HepG2 (cell line): ENCODE measurements around the gene IQCC. TPM values are rescaled to one million over a fixed set of nuclear protein-coding genes. Genes with fewer than 3 reads are reported as not detected.
A peak's percentile ranks its signal among the peaks of the same experiment; 100 is the strongest.

Source experiments
- AHR ChIP-seq: IDR thresholded peaks from 2 replicates; pipeline ENCODE4 v1.6.1; 2018; ENCODE audit warnings: missing genetic modification reagents, missing compliant biosample characterization
- BORCS8-MEF2B ChIP-seq: sonication (generic); formaldehyde crosslinking; IDR thresholded peaks from 2 replicates; pipeline ENCODE4 v1.8.0; 2022; ENCODE audit warnings: mild to moderate bottlenecking, missing genetic modification reagents
- HNF4G ChIP-seq, 2 experiments: sonication (generic) in 1 of 2; formaldehyde crosslinking in 1 of 2; IDR thresholded peaks; 2 replicates each; pipeline versions ENCODE4 v1.4.0 to v1.6.1; 2011 to 2020; ENCODE audit warnings: borderline replicate concordance in 2 of 2, low read depth in 2 of 2, mild to moderate bottlenecking in 2 of 2, low read length in 1 of 2, missing genetic modification reagents in 1 of 2, moderate library complexity in 1 of 2
- KLF11 ChIP-seq: IDR thresholded peaks from 2 replicates; pipeline ENCODE4 v1.6.1; 2016; ENCODE audit warnings: missing compliant biosample characterization
- RORA ChIP-seq: sonication (generic); formaldehyde crosslinking; IDR thresholded peaks from 2 replicates; pipeline ENCODE4 v1.5.0; 2020; ENCODE audit warnings: mild to moderate bottlenecking, missing genetic modification reagents, moderate library complexity
- TSC22D2 ChIP-seq: sonication (generic); formaldehyde crosslinking; IDR thresholded peaks from 2 replicates; pipeline ENCODE4 v1.5.1; 2020; ENCODE audit warnings: missing genetic modification reagents, mild to moderate bottlenecking, borderline replicate concordance
- ZBTB1 ChIP-seq: sonication (generic); formaldehyde crosslinking; IDR thresholded peaks from 2 replicates; pipeline ENCODE4 v1.4.0; 2020; ENCODE audit warnings: missing genetic modification reagents, borderline replicate concordance
- ZFYVE20 ChIP-seq: sonication (generic); formaldehyde crosslinking; IDR thresholded peaks from 2 replicates; pipeline ENCODE4 v1.8.0; 2023; ENCODE audit warnings: low read depth, mild to moderate bottlenecking, moderate library complexity, missing genetic modification reagents, borderline replicate concordance
- ZNF205 ChIP-seq: IDR thresholded peaks from 2 replicates; pipeline ENCODE4 v1.6.1; 2018; ENCODE audit warnings: missing biosample characterization, missing genetic modification reagents
- ZNF782 ChIP-seq: sonication (generic); formaldehyde crosslinking; IDR thresholded peaks from 2 replicates; pipeline ENCODE4 v1.4.0; 2020; ENCODE audit warnings: missing genetic modification reagents, mild to moderate bottlenecking, borderline replicate concordance
- polyA plus RNA-seq, 8 experiments: library from polyadenylated mRNA; depleted of rRNA in 3 of 8; stranded (reverse) in 7 of 8; unstranded in 1 of 8; fragments of >200 nt; fragmentation: Illumina TruSeq in 4 of 8; extraction: Trizol in 4 of 8; gene quantifications; 2 replicates each; pipeline versions ENCODE4 v1.2.1 to v1.2.3, GENCODE V29; 2011 to 2016; ENCODE audit warnings: low read depth in 4 of 8, missing spikeins in 1 of 8, mixed read lengths in 1 of 8; ENCODE audit not compliant: insufficient read depth in 1 of 8
- total RNA-seq, 5 experiments: library from RNA; depleted of rRNA; stranded (reverse); fragments of >200 nt; fragmentation: Illumina TruSeq; extraction: Trizol; gene quantifications; 2 replicates each; pipeline ENCODE4 v1.2.3, GENCODE V29; 2016; ENCODE audit warnings: low read depth in 1 of 5
- TF ChIP-seq, protein P1 (sequence below): IDR thresholded peaks from 2 replicates; pipeline ENCODE4 v1.6.1; 2016; ENCODE audit warnings: low read depth, borderline replicate concordance
- TF ChIP-seq, protein P2 (sequence below): IDR thresholded peaks from 2 replicates; pipeline ENCODE4 v1.4.0; 2020; ENCODE audit warnings: mild to moderate bottlenecking, missing genetic modification reagents
- TF ChIP-seq, protein P3 (sequence below): sonication (generic); formaldehyde crosslinking; IDR thresholded peaks from 2 replicates; pipeline ENCODE4 v1.9.0; 2021; ENCODE audit warnings: missing genetic modification reagents, borderline replicate concordance
- TF ChIP-seq, protein P4 (sequence below): IDR thresholded peaks from 2 replicates; pipeline ENCODE4 v1.6.1; 2016; ENCODE audit warnings: mild to moderate bottlenecking, missing biosample characterization, missing genetic modification reagents
- TF ChIP-seq, protein P5 (sequence below): conservative IDR thresholded peaks from 2 replicates; pipeline ENCODE4 v1.6.1; 2018; ENCODE audit warnings: missing genetic modification reagents
- TF ChIP-seq, protein P6 (sequence below): sonication (generic); formaldehyde crosslinking; IDR thresholded peaks from 2 replicates; pipeline ENCODE4 v1.4.0; 2020; ENCODE audit warnings: mild to moderate bottlenecking, missing genetic modification reagents

The IQCC gene
- total and polyA plus RNA-seq, 2 of the 13 experiments (the other 11 are each of a cell fraction or from before 2014, with no cell fraction given): 1.7 to 3.0 TPM

DNA sequence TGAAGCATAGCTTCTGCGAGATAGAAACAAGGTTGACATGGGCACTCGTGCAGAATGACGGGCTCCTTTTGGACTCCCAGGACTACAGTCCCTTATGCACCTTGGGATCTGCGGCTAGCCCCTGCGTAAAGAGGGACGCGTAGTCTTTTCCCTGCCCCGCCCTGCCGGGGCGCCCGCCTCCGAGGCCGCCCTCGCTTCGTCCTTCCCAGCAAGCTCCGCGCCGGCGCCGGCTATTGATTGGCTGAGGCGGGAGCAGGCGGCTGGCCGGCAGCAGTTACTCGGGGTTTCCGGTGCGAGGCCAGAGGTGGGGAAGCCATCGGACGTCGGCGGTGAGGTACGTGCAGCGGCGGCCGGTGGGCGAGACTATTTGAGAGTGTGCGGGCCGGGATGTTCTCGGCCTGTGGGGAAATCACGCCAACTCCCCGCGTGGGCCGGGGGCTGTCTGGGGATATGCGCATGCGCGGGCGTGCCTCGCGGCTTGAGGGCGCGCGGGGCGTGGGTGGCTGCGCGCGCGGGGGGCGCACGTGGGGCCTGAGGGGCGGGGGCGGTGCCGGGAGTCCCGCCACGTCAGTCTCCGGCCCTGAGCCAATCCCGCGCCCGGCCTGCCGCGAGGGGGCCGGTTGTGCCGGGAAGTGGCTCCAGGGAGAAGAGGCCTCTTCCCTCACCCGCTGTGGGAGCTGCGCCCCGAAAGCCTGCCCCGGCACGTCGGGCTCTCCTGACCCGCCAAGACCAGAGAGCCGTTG is 25.9 kb upstream of the IQCC start, which contains the start of gene TXLNA (continued):
- TF ChIP-seq, protein P1, sequence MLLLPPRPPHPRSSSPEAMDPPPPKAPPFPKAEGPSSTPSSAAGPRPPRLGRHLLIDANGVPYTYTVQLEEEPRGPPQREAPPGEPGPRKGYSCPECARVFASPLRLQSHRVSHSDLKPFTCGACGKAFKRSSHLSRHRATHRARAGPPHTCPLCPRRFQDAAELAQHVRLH (CRISPR knock-in tag): peak; percentile 93
- TF ChIP-seq, protein P2, sequence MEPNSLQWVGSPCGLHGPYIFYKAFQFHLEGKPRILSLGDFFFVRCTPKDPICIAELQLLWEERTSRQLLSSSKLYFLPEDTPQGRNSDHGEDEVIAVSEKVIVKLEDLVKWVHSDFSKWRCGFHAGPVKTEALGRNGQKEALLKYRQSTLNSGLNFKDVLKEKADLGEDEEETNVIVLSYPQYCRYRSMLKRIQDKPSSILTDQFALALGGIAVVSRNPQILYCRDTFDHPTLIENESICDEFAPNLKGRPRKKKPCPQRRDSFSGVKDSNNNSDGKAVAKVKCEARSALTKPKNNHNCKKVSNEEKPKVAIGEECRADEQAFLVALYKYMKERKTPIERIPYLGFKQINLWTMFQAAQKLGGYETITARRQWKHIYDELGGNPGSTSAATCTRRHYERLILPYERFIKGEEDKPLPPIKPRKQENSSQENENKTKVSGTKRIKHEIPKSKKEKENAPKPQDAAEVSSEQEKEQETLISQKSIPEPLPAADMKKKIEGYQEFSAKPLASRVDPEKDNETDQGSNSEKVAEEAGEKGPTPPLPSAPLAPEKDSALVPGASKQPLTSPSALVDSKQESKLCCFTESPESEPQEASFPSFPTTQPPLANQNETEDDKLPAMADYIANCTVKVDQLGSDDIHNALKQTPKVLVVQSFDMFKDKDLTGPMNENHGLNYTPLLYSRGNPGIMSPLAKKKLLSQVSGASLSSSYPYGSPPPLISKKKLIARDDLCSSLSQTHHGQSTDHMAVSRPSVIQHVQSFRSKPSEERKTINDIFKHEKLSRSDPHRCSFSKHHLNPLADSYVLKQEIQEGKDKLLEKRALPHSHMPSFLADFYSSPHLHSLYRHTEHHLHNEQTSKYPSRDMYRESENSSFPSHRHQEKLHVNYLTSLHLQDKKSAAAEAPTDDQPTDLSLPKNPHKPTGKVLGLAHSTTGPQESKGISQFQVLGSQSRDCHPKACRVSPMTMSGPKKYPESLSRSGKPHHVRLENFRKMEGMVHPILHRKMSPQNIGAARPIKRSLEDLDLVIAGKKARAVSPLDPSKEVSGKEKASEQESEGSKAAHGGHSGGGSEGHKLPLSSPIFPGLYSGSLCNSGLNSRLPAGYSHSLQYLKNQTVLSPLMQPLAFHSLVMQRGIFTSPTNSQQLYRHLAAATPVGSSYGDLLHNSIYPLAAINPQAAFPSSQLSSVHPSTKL (CRISPR knock-in tag): peak; percentile 35; the same call in 1 of the 2 replicates
- TF ChIP-seq ZBTB1 (CRISPR knock-in tag) (0 out of 2 replicates have a peak, but pooled peaks have one; percentile 10), TSC22D2 (CRISPR knock-in tag) (peak; percentile 21; the same call in 1 of the 2 replicates), AHR (CRISPR knock-in tag) (no peak; the same call in 1 of the 2 replicates), ZNF205 (CRISPR knock-in tag) (peak; percentile 50), BORCS8-MEF2B (CRISPR knock-in tag) (peak; percentile 94), HNF4G (IDR thresholded peaks at IDR 0.05; ENCODE audit: borderline replicate concordance, low read depth, low read length) (no peak), HNF4G (CRISPR knock-in tag; IDR thresholded peaks at IDR 0.05; ENCODE audit: borderline replicate concordance, low read depth) (no peak; the same call in none of the 2 replicates), KLF11 (CRISPR knock-in tag) (0 out of 2 replicates have a peak, but pooled peaks have one; percentile 32), RORA (CRISPR knock-in tag) (no peak), ZNF782 (CRISPR knock-in tag) (peak; percentile 72), ZFYVE20 (no peak; the same call in 1 of the 2 replicates)
- TF ChIP-seq, protein P3, sequence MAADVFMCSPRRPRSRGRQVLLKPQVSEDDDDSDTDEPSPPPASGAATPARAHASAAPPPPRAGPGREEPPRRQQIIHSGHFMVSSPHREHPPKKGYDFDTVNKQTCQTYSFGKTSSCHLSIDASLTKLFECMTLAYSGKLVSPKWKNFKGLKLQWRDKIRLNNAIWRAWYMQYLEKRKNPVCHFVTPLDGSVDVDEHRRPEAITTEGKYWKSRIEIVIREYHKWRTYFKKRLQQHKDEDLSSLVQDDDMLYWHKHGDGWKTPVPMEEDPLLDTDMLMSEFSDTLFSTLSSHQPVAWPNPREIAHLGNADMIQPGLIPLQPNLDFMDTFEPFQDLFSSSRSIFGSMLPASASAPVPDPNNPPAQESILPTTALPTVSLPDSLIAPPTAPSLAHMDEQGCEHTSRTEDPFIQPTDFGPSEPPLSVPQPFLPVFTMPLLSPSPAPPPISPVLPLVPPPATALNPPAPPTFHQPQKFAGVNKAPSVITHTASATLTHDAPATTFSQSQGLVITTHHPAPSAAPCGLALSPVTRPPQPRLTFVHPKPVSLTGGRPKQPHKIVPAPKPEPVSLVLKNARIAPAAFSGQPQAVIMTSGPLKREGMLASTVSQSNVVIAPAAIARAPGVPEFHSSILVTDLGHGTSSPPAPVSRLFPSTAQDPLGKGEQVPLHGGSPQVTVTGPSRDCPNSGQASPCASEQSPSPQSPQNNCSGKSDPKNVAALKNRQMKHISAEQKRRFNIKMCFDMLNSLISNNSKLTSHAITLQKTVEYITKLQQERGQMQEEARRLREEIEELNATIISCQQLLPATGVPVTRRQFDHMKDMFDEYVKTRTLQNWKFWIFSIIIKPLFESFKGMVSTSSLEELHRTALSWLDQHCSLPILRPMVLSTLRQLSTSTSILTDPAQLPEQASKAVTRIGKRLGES (CRISPR knock-in tag): 0 out of 2 replicates have a peak, but pooled peaks have one; percentile 13
- TF ChIP-seq, protein P4, sequence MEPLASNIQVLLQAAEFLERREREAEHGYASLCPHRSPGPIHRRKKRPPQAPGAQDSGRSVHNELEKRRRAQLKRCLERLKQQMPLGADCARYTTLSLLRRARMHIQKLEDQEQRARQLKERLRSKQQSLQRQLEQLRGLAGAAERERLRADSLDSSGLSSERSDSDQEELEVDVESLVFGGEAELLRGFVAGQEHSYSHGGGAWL (CRISPR knock-in tag): peak; percentile 96
- TF ChIP-seq, protein P5, sequence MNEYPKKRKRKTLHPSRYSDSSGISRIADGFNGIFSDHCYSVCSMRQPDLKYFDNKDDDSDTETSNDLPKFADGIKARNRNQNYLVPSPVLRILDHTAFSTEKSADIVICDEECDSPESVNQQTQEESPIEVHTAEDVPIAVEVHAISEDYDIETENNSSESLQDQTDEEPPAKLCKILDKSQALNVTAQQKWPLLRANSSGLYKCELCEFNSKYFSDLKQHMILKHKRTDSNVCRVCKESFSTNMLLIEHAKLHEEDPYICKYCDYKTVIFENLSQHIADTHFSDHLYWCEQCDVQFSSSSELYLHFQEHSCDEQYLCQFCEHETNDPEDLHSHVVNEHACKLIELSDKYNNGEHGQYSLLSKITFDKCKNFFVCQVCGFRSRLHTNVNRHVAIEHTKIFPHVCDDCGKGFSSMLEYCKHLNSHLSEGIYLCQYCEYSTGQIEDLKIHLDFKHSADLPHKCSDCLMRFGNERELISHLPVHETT: peak; percentile 90
- TF ChIP-seq, protein P6, sequence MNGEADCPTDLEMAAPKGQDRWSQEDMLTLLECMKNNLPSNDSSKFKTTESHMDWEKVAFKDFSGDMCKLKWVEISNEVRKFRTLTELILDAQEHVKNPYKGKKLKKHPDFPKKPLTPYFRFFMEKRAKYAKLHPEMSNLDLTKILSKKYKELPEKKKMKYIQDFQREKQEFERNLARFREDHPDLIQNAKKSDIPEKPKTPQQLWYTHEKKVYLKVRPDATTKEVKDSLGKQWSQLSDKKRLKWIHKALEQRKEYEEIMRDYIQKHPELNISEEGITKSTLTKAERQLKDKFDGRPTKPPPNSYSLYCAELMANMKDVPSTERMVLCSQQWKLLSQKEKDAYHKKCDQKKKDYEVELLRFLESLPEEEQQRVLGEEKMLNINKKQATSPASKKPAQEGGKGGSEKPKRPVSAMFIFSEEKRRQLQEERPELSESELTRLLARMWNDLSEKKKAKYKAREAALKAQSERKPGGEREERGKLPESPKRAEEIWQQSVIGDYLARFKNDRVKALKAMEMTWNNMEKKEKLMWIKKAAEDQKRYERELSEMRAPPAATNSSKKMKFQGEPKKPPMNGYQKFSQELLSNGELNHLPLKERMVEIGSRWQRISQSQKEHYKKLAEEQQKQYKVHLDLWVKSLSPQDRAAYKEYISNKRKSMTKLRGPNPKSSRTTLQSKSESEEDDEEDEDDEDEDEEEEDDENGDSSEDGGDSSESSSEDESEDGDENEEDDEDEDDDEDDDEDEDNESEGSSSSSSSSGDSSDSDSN: peak; percentile 59
